HepG2 (cell line): ENCODE results near the gene PSMD3.

Experiments
- ATF3 ChIP-seq: sonication (generic); formaldehyde crosslinking; IDR thresholded peaks from 2 replicates; pipeline ENCODE4 v1.4.0; 2020; ENCODE audit warnings: missing genetic modification reagents
- FOXA1 ChIP-seq, 2 experiments: fragments of 450-650 bp in 1 of 2; sonication (generic) in 1 of 2; formaldehyde crosslinking in 1 of 2; IDR thresholded peaks; 2 replicates each; pipeline versions ENCODE4 v1.4.0 to v1.6.1; 2016 to 2020; ENCODE audit warnings: missing genetic modification reagents in 1 of 2
- PCBP1 ChIP-seq: fragments of 200-400 bp; formaldehyde crosslinking; IDR thresholded peaks from 2 replicates; pipeline ENCODE4 v1.6.1; 2017; ENCODE audit warnings: mild to moderate bottlenecking, low read depth, low read length, borderline replicate concordance
- POLR2A ChIP-seq, 2 experiments: IDR thresholded peaks; 2 replicates each; pipeline ENCODE4 v1.6.1; 2011; ENCODE audit warnings: low read depth in 2 of 2, low read length in 2 of 2, mild to moderate bottlenecking in 1 of 2, moderate library complexity in 1 of 2; ENCODE audit not compliant: insufficient read depth in 1 of 2
- SP2 ChIP-seq: sonication (generic); formaldehyde crosslinking; IDR thresholded peaks from 2 replicates; pipeline ENCODE4 v1.5.1; 2020; ENCODE audit warnings: mild to moderate bottlenecking, missing genetic modification reagents
- ZNF138 ChIP-seq: sonication (generic); formaldehyde crosslinking; IDR thresholded peaks from 2 replicates; pipeline ENCODE4 v1.5.0; 2020; ENCODE audit warnings: mild to moderate bottlenecking, low read depth, missing genetic modification reagents
- ZNF280B ChIP-seq: sonication (generic); formaldehyde crosslinking; IDR thresholded peaks from 2 replicates; pipeline ENCODE4 v1.5.0; 2020; ENCODE audit warnings: missing genetic modification reagents, mild to moderate bottlenecking, borderline replicate concordance
- ZNF572 ChIP-seq: sonication (generic); formaldehyde crosslinking; IDR thresholded peaks from 2 replicates; pipeline ENCODE4 v1.5.1; 2020; ENCODE audit warnings: mild to moderate bottlenecking, missing genetic modification reagents
- ZZZ3 ChIP-seq: sonication (generic); formaldehyde crosslinking; IDR thresholded peaks from 2 replicates; pipeline ENCODE4 v1.4.0; 2020; ENCODE audit warnings: missing genetic modification reagents, mild to moderate bottlenecking, borderline replicate concordance

GRCh38 chr17:39995438-39995837, 14.8 kb downstream of the PSMD3 start:
- no peak for TF ChIP-seq ATF3 (CRISPR knock-in tag)
- no peak for TF ChIP-seq POLR2A (IDR thresholded peaks at IDR 0.05; ENCODE audit: insufficient read depth in 1 of 2, low read depth in 2 of 2, low read length in 2 of 2)
- TF ChIP-seq ZNF280B (CRISPR knock-in tag), result no peak
- TF ChIP-seq ZNF138 (CRISPR knock-in tag), result no peak
- TF ChIP-seq FOXA1 (IDR thresholded peaks at IDR 0.05), result no peak
- no peak for TF ChIP-seq FOXA1 (CRISPR knock-in tag; IDR thresholded peaks at IDR 0.05)
- TF ChIP-seq ZZZ3 (CRISPR knock-in tag), result no peak
- no peak for TF ChIP-seq ZNF572
- no peak for TF ChIP-seq SP2 (CRISPR knock-in tag)
- TF ChIP-seq PCBP1, result no peak
